ENCODE data around the gene SYAP1.
"Not testable (repeated sequence)": the region's sequence is repeated elsewhere in the genome, so short reads cannot be mapped to it uniquely, and the experiment has no call there.

The SYAP1 gene

GRCh38 chrX:16725072-16725471, 5.7 kb downstream of the SYAP1 start:
- no peaks in the 10 kb centered on the region for H3K36me3 ChIP-seq (ENCODE audit: control insufficient read depth, insufficient read depth, low read length)
- no peak overlapping the region for H3K4me3 ChIP-seq (ENCODE audit: low read length)
- H3K4me1 ChIP-seq (ENCODE audit: control insufficient read depth, insufficient read depth, low read length) = no peaks in the 10 kb centered on the region
- H3K9me3 ChIP-seq (ENCODE audit: control insufficient read depth, insufficient read depth, low read length) = no peaks in the 10 kb centered on the region
- H3K27ac ChIP-seq (ENCODE audit: low read length) = no peak overlapping the region
- H3K27me3 ChIP-seq (ENCODE audit: control insufficient read depth, insufficient read depth, low read length) = no peaks in the 10 kb centered on the region
- DNase-seq (ENCODE audit: low read depth, low spot score) = no peak
- WGBS (ENCODE audit: insufficient coverage, insufficient read length) = no CpG with 5 or more reads among the region's 7 CpGs

DNA sequence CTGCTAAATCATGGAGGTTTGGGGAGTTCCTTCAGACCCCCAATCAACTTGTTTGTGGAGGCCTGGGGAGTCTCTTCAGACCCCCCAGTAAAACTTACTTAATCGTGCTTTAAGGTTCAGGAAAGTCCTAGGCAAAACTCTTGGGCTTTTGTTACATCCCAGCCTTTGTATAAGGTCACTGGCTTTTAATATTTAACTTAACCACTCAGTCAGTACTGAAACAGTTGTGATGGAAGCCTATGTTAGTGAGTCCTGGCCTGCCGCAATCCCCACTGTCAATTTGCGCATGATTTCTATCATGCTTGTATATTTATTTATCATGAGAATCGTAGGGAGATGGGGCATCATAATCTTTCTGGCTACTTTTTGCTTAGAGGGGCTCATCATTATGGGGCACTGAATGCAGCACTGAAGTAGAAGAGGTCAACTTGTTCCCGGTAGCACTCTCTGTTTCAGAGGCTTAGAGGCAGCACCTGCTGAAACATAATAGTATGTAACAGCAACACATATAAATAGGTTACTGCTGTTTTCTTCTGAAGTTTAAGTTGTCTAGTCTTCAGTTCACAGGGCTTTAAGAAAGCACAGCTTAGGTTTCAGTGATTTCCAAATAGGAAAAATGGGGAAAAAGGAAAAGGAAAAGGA, 7.1 kb downstream of the SYAP1 start:
- not testable (repeated sequence) for DNase-seq (ENCODE audit: low read depth, low spot score); H3K4me3 ChIP-seq (ENCODE audit: low read length); H3K27ac ChIP-seq (ENCODE audit: low read length); H3K27me3 ChIP-seq (ENCODE audit: control insufficient read depth, insufficient read depth, low read length); H3K9me3 ChIP-seq (ENCODE audit: control insufficient read depth, insufficient read depth, low read length); H3K4me1 ChIP-seq (ENCODE audit: control insufficient read depth, insufficient read depth, low read length); H3K36me3 ChIP-seq (ENCODE audit: control insufficient read depth, insufficient read depth, low read length)
- no CpG with 5 or more reads among the region's 5 CpGs for WGBS (ENCODE audit: insufficient coverage, insufficient read length)

DNA sequence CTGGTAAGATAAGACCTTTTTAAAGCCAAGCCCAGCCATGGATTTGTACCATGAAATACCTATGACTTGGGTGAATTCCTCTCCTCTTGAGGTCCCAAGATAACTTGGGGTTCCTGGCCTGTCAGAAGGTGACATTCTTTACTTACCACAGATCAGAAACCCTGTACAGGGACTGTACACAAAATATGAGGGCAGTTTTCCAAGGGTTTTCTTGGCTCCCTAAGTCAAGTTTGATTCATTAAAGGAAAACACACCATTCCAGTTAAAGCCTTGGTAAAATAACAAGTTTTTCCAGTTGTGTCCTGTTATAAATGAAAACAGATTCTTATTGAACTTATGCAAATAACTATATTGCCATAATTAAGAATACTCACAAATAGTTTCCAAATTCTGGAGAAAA, 8.2 kb downstream of the SYAP1 start:
- Histone ChIP-seq H3K9me3 (ENCODE audit: control insufficient read depth, insufficient read depth, low read length) (no peaks in the 10 kb centered on the region), H3K27me3 (ENCODE audit: control insufficient read depth, insufficient read depth, low read length) (no peaks in the 10 kb centered on the region), H3K36me3 (ENCODE audit: control insufficient read depth, insufficient read depth, low read length) (no peaks in the 10 kb centered on the region), H3K4me3 (ENCODE audit: low read length) (no peak overlapping the region), H3K27ac (ENCODE audit: low read length) (no peak overlapping the region), H3K4me1 (ENCODE audit: control insufficient read depth, insufficient read depth, low read length) (no peaks in the 10 kb centered on the region)
- DNase-seq (ENCODE audit: low read depth, low spot score) = no peak

DNA sequence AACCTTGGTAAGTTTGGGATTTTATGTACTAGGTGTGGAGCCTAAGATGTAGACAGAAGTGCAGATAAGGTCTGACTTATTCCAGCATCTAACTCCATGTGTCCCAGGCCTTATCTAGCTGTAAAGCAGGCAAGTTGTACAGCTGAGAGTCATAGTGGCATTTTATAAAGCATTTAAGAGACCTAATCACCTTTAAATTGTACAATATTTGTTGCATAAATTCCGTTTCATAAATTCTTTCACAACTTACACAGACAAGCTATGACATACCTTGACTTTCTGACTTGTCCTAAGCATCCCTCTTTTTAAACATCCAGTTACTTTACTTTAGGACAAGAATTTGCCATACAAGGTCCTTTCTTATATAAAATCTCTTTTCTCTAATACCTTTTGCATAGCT, 11.0 kb downstream of the SYAP1 start:
- no peaks in the 10 kb centered on the region for H3K36me3 ChIP-seq (ENCODE audit: control insufficient read depth, insufficient read depth, low read length)
- H3K4me1 ChIP-seq (ENCODE audit: control insufficient read depth, insufficient read depth, low read length) = no peaks in the 10 kb centered on the region
- no peaks in the 10 kb centered on the region for H3K27me3 ChIP-seq (ENCODE audit: control insufficient read depth, insufficient read depth, low read length)
- no peak for DNase-seq (ENCODE audit: low read depth, low spot score)
- no peaks in the 10 kb centered on the region for H3K9me3 ChIP-seq (ENCODE audit: control insufficient read depth, insufficient read depth, low read length)
- WGBS (ENCODE audit: insufficient coverage, insufficient read length) = no CpG with 5 or more reads among the region's 1 CpG
- H3K27ac ChIP-seq (ENCODE audit: low read length) = no peak overlapping the region
- H3K4me3 ChIP-seq (ENCODE audit: low read length) = no peak overlapping the region

- no peaks in the 10 kb centered on the region for H3K4me1 ChIP-seq (ENCODE audit: control insufficient read depth, insufficient read depth, low read length)
- H3K36me3 ChIP-seq (ENCODE audit: control insufficient read depth, insufficient read depth, low read length) = peaks cover 3% of the 10 kb centered on the region; the same call in 1 of the 2 replicates
- no peaks in the 10 kb centered on the region for H3K9me3 ChIP-seq (ENCODE audit: control insufficient read depth, insufficient read depth, low read length)
- no peak overlapping the region for H3K4me3 ChIP-seq (ENCODE audit: low read length)
- DNase-seq (ENCODE audit: low read depth, low spot score) = no peak
- no peak overlapping the region for H3K27ac ChIP-seq (ENCODE audit: low read length)
- H3K27me3 ChIP-seq (ENCODE audit: control insufficient read depth, insufficient read depth, low read length) = no peaks in the 10 kb centered on the region
These were observed 13.6 kb downstream of the SYAP1 start for GRCh38 chrX:16733013-16733412.

DNA sequence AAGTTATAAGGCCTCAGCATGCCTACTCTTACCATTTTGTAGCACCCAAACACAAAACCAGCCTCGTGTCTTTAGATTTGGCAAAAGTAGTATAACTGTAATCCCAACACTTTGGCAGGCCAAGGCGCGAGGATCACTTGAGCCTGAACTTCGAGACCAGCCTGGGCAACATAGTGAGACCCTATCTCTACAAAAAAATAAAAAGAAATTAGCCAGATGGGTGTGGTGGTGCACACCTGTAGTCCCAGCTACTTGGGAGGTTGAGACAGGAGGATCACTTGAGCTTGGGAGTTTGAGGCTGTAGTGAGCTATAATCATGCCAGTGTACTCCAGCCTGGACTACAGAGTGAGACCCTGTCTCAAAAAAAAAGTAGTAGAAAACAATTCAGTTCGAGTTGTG, 17.6 kb downstream of the SYAP1 start:
- H3K4me3 ChIP-seq (ENCODE audit: low read length) = no peak overlapping the region
- H3K27ac ChIP-seq (ENCODE audit: low read length) = no peak overlapping the region
- no peak for DNase-seq (ENCODE audit: low read depth, low spot score)
- H3K36me3 ChIP-seq (ENCODE audit: control insufficient read depth, insufficient read depth, low read length) = peaks cover 3% of the 10 kb centered on the region; the same call in 1 of the 2 replicates
- no CpG with 5 or more reads among the region's 5 CpGs for whole genome bisulfite sequencing (ENCODE audit: insufficient coverage, insufficient read length)
- no peaks in the 10 kb centered on the region for H3K9me3 ChIP-seq (ENCODE audit: control insufficient read depth, insufficient read depth, low read length)
- no peaks in the 10 kb centered on the region for H3K4me1 ChIP-seq (ENCODE audit: control insufficient read depth, insufficient read depth, low read length)
- no peaks in the 10 kb centered on the region for H3K27me3 ChIP-seq (ENCODE audit: control insufficient read depth, insufficient read depth, low read length)

GRCh38 chrX:16739574-16739973, 20.2 kb downstream of the SYAP1 start:
- Histone ChIP-seq H3K4me1 (ENCODE audit: control insufficient read depth, insufficient read depth, low read length) (no peaks in the 10 kb centered on the region), H3K4me3 (ENCODE audit: low read length) (no peak overlapping the region), H3K27me3 (ENCODE audit: control insufficient read depth, insufficient read depth, low read length) (no peaks in the 10 kb centered on the region), H3K9me3 (ENCODE audit: control insufficient read depth, insufficient read depth, low read length) (no peaks in the 10 kb centered on the region), H3K27ac (ENCODE audit: low read length) (no peak overlapping the region), H3K36me3 (ENCODE audit: control insufficient read depth, insufficient read depth, low read length) (peaks cover 3% of the 10 kb centered on the region; the same call in 1 of the 2 replicates)
- WGBS (ENCODE audit: insufficient coverage, insufficient read length) = no CpG with 5 or more reads among the region's 6 CpGs
- no peak for DNase-seq (ENCODE audit: low read depth, low spot score)

DNA sequence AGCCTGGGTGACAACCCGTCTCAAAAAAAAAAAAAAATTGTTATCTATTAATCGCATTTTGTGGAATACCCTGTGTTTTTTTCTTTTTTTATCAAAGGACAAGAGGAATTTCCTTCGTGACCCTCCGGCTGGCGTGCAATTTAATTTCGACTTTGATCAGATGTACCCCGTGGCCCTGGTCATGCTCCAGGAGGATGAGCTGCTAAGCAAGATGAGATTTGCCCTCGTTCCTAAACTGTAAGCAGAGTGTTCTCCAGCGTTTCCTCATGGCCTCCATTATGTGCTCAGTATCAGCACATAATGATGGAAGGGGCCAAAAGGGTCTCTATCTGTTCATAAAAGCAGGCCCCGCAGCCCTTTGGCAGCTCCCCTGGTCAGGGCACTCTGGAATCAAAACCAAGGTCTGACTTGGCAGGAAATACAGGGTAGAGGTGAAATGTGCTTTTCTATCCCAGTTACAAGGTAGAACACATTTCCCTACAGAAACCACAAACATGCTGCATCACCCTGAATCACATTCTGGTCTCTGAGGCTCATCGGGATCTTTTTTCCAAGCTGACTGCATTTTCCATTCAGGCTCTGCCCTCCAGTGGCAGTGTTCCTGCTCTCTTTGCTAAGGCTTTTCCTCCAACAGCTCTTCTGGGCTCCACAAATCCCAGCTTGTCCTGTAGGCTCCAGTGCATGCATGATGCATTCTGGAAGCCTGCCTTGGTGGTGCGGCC, 24.4 kb downstream of the SYAP1 start:
- Histone ChIP-seq H3K4me1 (ENCODE audit: control insufficient read depth, insufficient read depth, low read length) (no peaks in the 10 kb centered on the region), H3K27me3 (ENCODE audit: control insufficient read depth, insufficient read depth, low read length) (no peaks in the 10 kb centered on the region), H3K27ac (ENCODE audit: low read length) (no peak overlapping the region), H3K9me3 (ENCODE audit: control insufficient read depth, insufficient read depth, low read length) (no peaks in the 10 kb centered on the region), H3K36me3 (ENCODE audit: control insufficient read depth, insufficient read depth, low read length) (no peaks in the 10 kb centered on the region; the same call in 1 of the 2 replicates), H3K4me3 (ENCODE audit: low read length) (no peak overlapping the region)
- WGBS (ENCODE audit: insufficient coverage, insufficient read length) = no CpG with 5 or more reads among the region's 12 CpGs
- DNase-seq (ENCODE audit: low read depth, low spot score) = no peak

GRCh38 chrX:16745102-16745501, 25.7 kb downstream of the SYAP1 start:
- H3K36me3 ChIP-seq (ENCODE audit: control insufficient read depth, insufficient read depth, low read length) = no peaks in the 10 kb centered on the region; the same call in 1 of the 2 replicates
- H3K9me3 ChIP-seq (ENCODE audit: control insufficient read depth, insufficient read depth, low read length) = no peaks in the 10 kb centered on the region
- WGBS (ENCODE audit: insufficient coverage, insufficient read length) = no CpG with 5 or more reads among the region's 5 CpGs
- no peak overlapping the region for H3K4me3 ChIP-seq (ENCODE audit: low read length)
- H3K4me1 ChIP-seq (ENCODE audit: control insufficient read depth, insufficient read depth, low read length) = no peaks in the 10 kb centered on the region
- H3K27me3 ChIP-seq (ENCODE audit: control insufficient read depth, insufficient read depth, low read length) = no peaks in the 10 kb centered on the region
- H3K27ac ChIP-seq (ENCODE audit: low read length) = no peak overlapping the region
- DNase-seq (ENCODE audit: low read depth, low spot score) = no peak

DNA sequence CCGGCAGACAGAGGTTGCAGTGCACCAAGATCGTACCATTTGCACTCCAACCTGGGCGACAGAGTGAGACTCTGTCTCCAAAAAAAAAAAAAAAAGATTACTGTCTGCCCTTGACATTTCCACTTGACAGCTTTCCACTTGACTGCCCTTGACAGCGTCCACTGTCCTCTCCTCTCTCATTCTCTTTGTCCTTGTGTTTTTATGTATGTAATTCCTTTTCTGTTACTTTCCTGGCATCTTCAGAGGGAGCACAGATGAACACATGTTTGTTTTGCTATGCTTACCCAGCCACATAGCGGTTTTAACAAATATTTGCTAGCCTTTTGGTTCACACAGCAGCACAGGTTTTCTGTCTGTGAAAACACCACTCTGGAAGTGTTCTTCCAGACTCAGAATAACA, 26.2 kb downstream of the SYAP1 start:
- Histone ChIP-seq H3K36me3 (ENCODE audit: control insufficient read depth, insufficient read depth, low read length) (no peaks in the 10 kb centered on the region; the same call in 1 of the 2 replicates), H3K27ac (ENCODE audit: low read length) (no peak overlapping the region), H3K4me1 (ENCODE audit: control insufficient read depth, insufficient read depth, low read length) (no peaks in the 10 kb centered on the region), H3K27me3 (ENCODE audit: control insufficient read depth, insufficient read depth, low read length) (no peaks in the 10 kb centered on the region), H3K9me3 (ENCODE audit: control insufficient read depth, insufficient read depth, low read length) (no peaks in the 10 kb centered on the region), H3K4me3 (ENCODE audit: low read length) (no peak overlapping the region)
- DNase-seq (ENCODE audit: low read depth, low spot score) = no peak
- WGBS (ENCODE audit: insufficient coverage, insufficient read length) = no CpG with 5 or more reads among the region's 5 CpGs

DNA sequence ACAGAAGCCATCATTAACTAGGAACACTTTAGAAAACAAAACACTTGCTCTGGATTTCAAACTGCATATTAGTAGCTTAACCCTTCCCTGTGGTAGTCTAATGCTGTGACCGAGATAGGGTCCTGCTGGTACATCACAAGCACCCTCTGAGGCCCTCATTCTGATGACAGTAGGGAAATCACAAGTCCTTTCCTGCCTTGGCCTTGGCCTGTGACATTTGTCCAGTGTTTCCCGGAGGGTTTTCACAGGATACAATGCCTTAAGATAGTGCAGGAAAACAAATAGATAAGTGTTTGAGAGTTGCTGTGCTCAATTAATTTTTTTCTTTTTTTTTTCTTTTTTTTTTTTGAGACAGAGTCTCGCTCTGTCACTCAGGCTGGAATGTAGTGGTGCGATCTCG, 29.0 kb downstream of the SYAP1 start:
- Histone ChIP-seq H3K9me3 (ENCODE audit: control insufficient read depth, insufficient read depth, low read length) (no peaks in the 10 kb centered on the region), H3K27ac (ENCODE audit: low read length) (no peak overlapping the region), H3K4me3 (ENCODE audit: low read length) (no peak overlapping the region), H3K4me1 (ENCODE audit: control insufficient read depth, insufficient read depth, low read length) (no peaks in the 10 kb centered on the region), H3K27me3 (ENCODE audit: control insufficient read depth, insufficient read depth, low read length) (no peaks in the 10 kb centered on the region), H3K36me3 (ENCODE audit: control insufficient read depth, insufficient read depth, low read length) (no peaks in the 10 kb centered on the region; the same call in 1 of the 2 replicates)
- no CpG with 5 or more reads among the region's 5 CpGs for WGBS (ENCODE audit: insufficient coverage, insufficient read length)
- no peak for DNase-seq (ENCODE audit: low read depth, low spot score)
